NB4 (cell line): ENCODE measurements around the gene CRYBB3.

Experiments used
- CTCF ChIP-seq: IDR thresholded peaks from one replicate; pipeline ENCODE4 v1.5.1; 2012; ENCODE audit warnings: low read depth, low read length
- MAX ChIP-seq: IDR thresholded peaks from 2 replicates; pipeline ENCODE4 v1.6.1; 2011; ENCODE audit warnings: low read depth, low read length
- MYC ChIP-seq: IDR thresholded peaks from 2 replicates; pipeline ENCODE4 v1.6.1; 2011; ENCODE audit warnings: low read depth, low read length
- POLR2A ChIP-seq: IDR thresholded peaks from 2 replicates; pipeline ENCODE4 v1.6.1; 2011; ENCODE audit warnings: mild to moderate bottlenecking; ENCODE audit not compliant: insufficient read length; ENCODE audit errors: extremely low read depth

- TF ChIP-seq CTCF (no peak), POLR2A (no peak), MYC (no peak), MAX (no peak)
These were observed 32.6 kb downstream of the CRYBB3 start for GRCh38 chr22:25232301-25232700.
